Mucosa of descending colon (tissue), 3 donors: ENCODE measurements around the gene LMX1A. TPM values are rescaled to one million over a fixed set of nuclear protein-coding genes. Genes with fewer than 3 reads are reported as not detected.
A peak's percentile ranks its signal among the peaks of the same experiment; 100 is the strongest.

ENCODE experiments used
- ATAC-seq: fragments of 200-7000 bp; cut with Tn5 transposase; one replicate; pipeline ENCODE4 v1.9.1; 2020; ENCODE audit warnings: mild to moderate bottlenecking, moderate library complexity
- DNase-seq, 3 donors: peaks; one replicate each; pipeline ENCODE4 v3.0.0-alpha.2; 2020
- H3K36me3 ChIP-seq: fragments of 200-600 bp; one replicate; pipeline ENCODE4 v1.8.0; 2021; ENCODE audit warnings: low read depth, mild to moderate bottlenecking
- H3K4me1 ChIP-seq: fragments of 200-600 bp; one replicate; pipeline ENCODE4 v1.8.0; 2021; ENCODE audit warnings: low read depth, mild to moderate bottlenecking
- H3K4me3 ChIP-seq: fragments of 200-600 bp; one replicate; pipeline ENCODE4 v1.8.0; 2021; ENCODE audit warnings: mild to moderate bottlenecking
- H3K9me3 ChIP-seq: fragments of 200-600 bp; one replicate; pipeline ENCODE4 v1.8.0; 2021; ENCODE audit warnings: mild to moderate bottlenecking
- intact Hi-C, 2 donors: fragments of 100-400 bp; cut with DNase I in 1 of 2; cut with micrococcal nuclease in 1 of 2; formaldehyde crosslinking; loops; one replicate each; pipeline versions ENCODE4 v1.11.0 to v1.11.1; 2022; cut with DNase I, micrococcal nuclease
- total RNA-seq, 3 donors: library from RNA; stranded (reverse); fragmentation: NEBNext Ultra II Directional in 2 of 3; extraction: Animal tissue kit (Norgen Biotek cat#: 25700) in 2 of 3; gene quantifications; one replicate each; pipeline versions ENCODE4 v1.2.1 to v1.2.4, GENCODE V29; 2021 to 2023
- TF ChIP-seq, protein P1 (sequence below): fragments of 200-600 bp; IDR thresholded peaks from one replicate; pipeline ENCODE4 v1.8.0; 2022; ENCODE audit warnings: antibody characterized with exemption, mild to moderate bottlenecking
- donor health status: DM: no; HTN: no; CAD: no; lungs with moderate emphysema.
- donor health status: DM: no; HTN: no; CAD: no.
- donor health status: DM: no; HTN: yes; CAD: no.

LMX1A gene
- total RNA-seq, 3 donors from 2014 or later = 0.31 to 0.84 (median 0.38) TPM

DNA sequence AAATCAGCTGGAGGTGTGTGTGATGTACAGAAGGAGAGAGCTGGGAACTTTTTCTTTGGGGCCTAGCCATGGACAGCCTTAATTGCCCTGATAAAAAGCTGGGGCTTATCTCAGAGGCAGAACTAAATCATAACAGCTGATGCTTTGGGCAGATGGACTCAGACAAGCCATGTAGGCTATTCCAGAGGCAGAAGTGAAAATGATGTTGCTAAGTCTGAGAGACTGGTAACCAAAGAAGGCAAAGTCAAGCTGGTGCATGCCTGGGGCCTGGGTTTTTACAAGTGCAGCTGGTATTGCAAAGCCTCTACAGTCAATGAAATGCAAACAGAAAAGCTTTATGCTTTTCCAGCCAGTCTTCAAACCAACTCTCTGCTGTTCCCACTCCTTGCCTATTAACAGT is 39.0 kb upstream of the LMX1A start:
- peaks cover 10% of the 10 kb centered on the region for H3K4me1 ChIP-seq
- no peak for DNase-seq
- ATAC-seq = no peak
- intact Hi-C loops = no loop called here
- H3K36me3 ChIP-seq = no peaks in the 10 kb centered on the region
- H3K9me3 ChIP-seq = no peaks in the 10 kb centered on the region
- H3K4me3 ChIP-seq = no peak overlapping the region
- TF ChIP-seq, protein P1, sequence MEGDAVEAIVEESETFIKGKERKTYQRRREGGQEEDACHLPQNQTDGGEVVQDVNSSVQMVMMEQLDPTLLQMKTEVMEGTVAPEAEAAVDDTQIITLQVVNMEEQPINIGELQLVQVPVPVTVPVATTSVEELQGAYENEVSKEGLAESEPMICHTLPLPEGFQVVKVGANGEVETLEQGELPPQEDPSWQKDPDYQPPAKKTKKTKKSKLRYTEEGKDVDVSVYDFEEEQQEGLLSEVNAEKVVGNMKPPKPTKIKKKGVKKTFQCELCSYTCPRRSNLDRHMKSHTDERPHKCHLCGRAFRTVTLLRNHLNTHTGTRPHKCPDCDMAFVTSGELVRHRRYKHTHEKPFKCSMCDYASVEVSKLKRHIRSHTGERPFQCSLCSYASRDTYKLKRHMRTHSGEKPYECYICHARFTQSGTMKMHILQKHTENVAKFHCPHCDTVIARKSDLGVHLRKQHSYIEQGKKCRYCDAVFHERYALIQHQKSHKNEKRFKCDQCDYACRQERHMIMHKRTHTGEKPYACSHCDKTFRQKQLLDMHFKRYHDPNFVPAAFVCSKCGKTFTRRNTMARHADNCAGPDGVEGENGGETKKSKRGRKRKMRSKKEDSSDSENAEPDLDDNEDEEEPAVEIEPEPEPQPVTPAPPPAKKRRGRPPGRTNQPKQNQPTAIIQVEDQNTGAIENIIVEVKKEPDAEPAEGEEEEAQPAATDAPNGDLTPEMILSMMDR = no peak

DNA sequence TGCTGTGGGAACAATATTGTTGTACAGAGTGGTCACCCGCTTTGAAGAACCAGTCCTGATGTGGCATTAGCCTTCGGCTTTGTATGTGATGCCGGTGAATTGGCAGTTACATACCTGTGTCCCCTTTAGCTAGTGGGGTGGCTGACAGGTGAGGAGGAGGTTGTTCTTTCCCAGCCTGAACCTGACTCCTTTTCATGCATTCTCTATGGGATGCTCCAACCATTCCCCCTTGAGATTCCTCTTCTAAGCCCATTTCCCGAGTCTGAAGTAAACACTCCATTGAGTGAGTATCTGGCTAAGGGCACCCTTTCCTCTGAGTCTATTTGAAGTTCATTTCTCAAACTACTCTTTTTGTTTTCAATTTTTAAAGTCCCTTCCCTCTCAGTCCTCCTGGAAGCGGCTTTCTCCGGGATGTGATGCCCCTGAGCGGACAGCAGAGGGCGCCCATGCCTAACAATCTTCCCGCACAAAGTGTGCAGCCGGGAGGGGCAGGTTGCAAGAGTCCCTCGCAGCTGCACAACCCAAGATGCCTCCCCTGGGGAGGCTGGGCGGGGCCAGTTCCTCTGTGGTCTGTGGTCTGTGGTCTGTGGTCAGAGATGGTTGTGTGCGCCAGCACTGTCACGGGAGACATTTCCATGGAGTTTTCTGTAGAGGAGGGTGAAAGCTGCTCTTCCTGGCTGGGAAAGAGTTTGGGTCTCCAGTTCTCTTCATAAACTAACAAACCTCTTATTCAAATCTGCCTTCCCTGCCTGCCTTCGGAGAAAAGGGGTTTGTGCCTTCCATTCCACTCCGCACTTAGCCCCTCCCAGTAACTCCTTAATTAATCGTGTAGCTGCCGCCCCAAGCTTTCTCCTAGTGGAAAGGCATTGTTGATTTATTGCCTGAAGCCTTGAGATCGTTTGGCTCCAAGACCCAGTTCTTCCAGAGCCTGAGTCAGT is 36.4 kb upstream of the LMX1A start:
- DNase-seq = peak; percentile 84 to 90 (median 85)
- H3K4me3 ChIP-seq = no peak overlapping the region
- intact Hi-C loops = loop anchor here (1.0 to 5.0 kb wide), 2 partner anchors 199 to 200 kb away; no protein-coding TSS in a partner anchor
- peak; percentile 97 for ATAC-seq
- no peaks in the 10 kb centered on the region for H3K36me3 ChIP-seq
- H3K9me3 ChIP-seq = no peaks in the 10 kb centered on the region
- TF ChIP-seq, protein P1 = peak; percentile 92
- peaks cover 10% of the 10 kb centered on the region for H3K4me1 ChIP-seq

DNA sequence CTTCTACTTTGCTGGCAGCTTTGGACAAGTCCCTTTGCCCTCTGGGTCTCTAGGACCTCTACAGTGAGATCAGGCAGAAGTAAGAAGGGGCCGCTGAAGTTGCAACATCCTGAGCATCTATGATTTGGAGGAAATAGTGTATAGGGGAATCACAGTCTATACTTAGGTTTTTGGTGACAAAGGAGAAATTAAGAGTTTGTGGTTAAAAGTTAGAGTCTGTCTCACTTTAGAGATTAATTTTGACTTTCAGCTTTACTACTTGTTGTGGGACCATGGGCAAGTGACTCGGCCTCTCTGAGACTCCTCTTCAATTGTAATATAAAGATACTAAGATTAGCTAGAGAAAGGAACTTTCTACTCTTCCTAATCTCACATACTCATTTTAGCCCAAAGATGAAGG is 33.1 kb upstream of the LMX1A start:
- DNase-seq = no peak
- Histone ChIP-seq H3K4me1 (peaks cover 10% of the 10 kb centered on the region), H3K9me3 (no peaks in the 10 kb centered on the region), H3K4me3 (no peak overlapping the region), H3K36me3 (no peaks in the 10 kb centered on the region)
- intact Hi-C loops = loop anchor here in 1 of 2 donors (5.0 kb wide), 1 partner anchor 203 kb away; no protein-coding TSS in a partner anchor
- ATAC-seq = no peak
- TF ChIP-seq, protein P1 = no peak

DNA sequence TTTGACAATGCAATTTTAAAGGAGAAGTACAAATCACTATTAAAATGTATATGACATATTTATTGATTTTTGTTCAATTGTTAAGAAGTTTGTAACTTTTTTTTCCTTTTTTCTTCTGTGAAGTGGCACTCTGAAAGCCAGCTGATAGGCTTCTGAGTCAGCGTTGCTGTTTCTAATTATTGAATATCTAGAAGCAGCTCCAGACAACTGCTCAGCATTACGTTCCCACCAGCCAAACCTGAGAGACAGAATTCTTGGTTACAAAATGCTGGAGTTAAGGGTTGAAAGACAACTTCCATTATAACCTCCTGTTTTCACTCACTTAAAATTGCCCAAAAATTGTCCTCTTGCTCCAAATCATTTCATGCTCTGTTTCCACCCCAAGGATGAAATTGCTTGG is 31.4 kb upstream of the LMX1A start:
- ATAC-seq (no peak), DNase-seq (no peak)
- TF ChIP-seq, protein P1 = no peak
- Histone ChIP-seq H3K9me3 (no peaks in the 10 kb centered on the region), H3K36me3 (no peaks in the 10 kb centered on the region), H3K4me1 (peaks cover 5% of the 10 kb centered on the region), H3K4me3 (no peak overlapping the region)
- intact Hi-C loops = no loop called here

DNA sequence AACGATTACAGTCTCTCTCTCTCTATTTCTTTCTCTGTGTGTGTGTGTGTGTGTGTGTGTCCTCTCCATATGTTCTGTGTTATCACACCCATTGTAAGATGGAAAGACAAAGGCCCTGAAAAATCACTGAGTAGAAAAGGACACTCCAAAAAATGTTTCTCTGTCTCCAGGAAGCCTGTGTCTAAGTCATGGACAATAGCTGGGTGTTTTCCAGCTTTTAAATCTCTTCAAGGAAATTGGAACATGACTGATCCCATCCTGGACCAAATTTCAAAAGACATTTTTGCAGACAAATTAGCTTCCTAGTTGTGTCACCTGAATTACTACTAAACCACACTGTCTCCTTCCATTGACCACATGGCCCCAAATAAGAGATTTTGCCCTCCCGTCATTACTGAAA is 31.0 kb upstream of the LMX1A start:
- no peaks in the 10 kb centered on the region for H3K9me3 ChIP-seq
- H3K4me3 ChIP-seq = no peak overlapping the region
- ATAC-seq = no peak
- H3K36me3 ChIP-seq = no peaks in the 10 kb centered on the region
- intact Hi-C loops = no loop called here
- H3K4me1 ChIP-seq = peaks cover under 1% of the 10 kb centered on the region
- TF ChIP-seq, protein P1 = no peak
- no peak for DNase-seq
